Activated T-cell treated with anti-CD3 and anti-CD28 coated beads, Interleukin-2, amount 50 U/mL, for 24 hours (primary cell): ENCODE data around the gene HGD.
"Not testable (repeated sequence)": the region's sequence is repeated elsewhere in the genome, so short reads cannot be mapped to it uniquely, and the experiment has no call there.

ENCODE experiments used
- DNase-seq: peaks from one replicate; pipeline ENCODE4 v3.0.0-alpha.2; 2020
- H3K27ac Mint-ChIP-seq: 2 replicates; pipeline ENCODE4 v1.8.0; 2020; ENCODE audit warnings: mild to moderate bottlenecking, mixed read lengths
- H3K27me3 Mint-ChIP-seq: 2 replicates; pipeline ENCODE4 v1.8.0; 2020; ENCODE audit warnings: mixed read lengths
- H3K36me3 Mint-ChIP-seq: 2 replicates; pipeline ENCODE4 v1.8.0; 2020; ENCODE audit warnings: low read depth, mixed read lengths
- H3K4me1 Mint-ChIP-seq: 2 replicates; pipeline ENCODE4 v1.8.0; 2020; ENCODE audit warnings: low read depth, mixed read lengths
- H3K4me3 Mint-ChIP-seq: 2 replicates; pipeline ENCODE4 v1.8.0; 2020; ENCODE audit warnings: mild to moderate bottlenecking, moderate library complexity, mixed read lengths
- H3K9me3 Mint-ChIP-seq: 2 replicates; pipeline ENCODE4 v1.8.0; 2020; ENCODE audit warnings: mixed read lengths

HGD gene

DNA sequence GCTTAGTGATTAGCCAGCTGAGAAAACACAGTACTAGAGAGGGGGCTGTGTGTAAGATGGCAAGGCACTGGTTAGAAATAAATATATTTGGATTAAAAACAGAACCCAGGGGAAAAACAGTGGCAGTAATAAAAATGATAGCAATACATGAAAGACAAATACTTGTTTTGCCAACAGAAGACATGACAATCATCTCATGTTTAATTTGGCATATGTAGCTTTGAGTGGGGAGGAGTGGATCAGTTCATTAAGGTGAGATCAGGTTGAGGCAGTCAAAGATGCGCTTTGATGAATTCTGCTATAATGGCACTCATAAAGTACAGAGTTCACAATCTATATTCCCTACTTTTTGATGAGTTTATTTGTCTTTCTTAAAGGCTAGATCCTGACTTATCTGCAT lies 3.4 kb upstream of the HGD start:
- no peak overlapping the region for H3K4me3 Mint-ChIP-seq

GRCh38 chr3:120684896-120685295 lies 2.9 kb upstream of the HGD start:
- Mint-ChIP-seq H3K9me3 (no peaks in the 10 kb centered on the region), H3K27ac (no peak overlapping the region), H3K36me3 (peaks cover 25% of the 10 kb centered on the region), H3K27me3 (no peaks in the 10 kb centered on the region), H3K4me1 (no peaks in the 10 kb centered on the region), H3K4me3 (no peak overlapping the region)
- no peak for DNase-seq

More for the DNA sequence above, 3.4 kb upstream of the HGD start:
- no peaks in the 10 kb centered on the region for H3K27me3 Mint-ChIP-seq
- H3K9me3 Mint-ChIP-seq = no peaks in the 10 kb centered on the region
- no peaks in the 10 kb centered on the region for H3K4me1 Mint-ChIP-seq
- H3K36me3 Mint-ChIP-seq = peaks cover 26% of the 10 kb centered on the region
- no peak overlapping the region for H3K27ac Mint-ChIP-seq
- DNase-seq = no peak

DNA sequence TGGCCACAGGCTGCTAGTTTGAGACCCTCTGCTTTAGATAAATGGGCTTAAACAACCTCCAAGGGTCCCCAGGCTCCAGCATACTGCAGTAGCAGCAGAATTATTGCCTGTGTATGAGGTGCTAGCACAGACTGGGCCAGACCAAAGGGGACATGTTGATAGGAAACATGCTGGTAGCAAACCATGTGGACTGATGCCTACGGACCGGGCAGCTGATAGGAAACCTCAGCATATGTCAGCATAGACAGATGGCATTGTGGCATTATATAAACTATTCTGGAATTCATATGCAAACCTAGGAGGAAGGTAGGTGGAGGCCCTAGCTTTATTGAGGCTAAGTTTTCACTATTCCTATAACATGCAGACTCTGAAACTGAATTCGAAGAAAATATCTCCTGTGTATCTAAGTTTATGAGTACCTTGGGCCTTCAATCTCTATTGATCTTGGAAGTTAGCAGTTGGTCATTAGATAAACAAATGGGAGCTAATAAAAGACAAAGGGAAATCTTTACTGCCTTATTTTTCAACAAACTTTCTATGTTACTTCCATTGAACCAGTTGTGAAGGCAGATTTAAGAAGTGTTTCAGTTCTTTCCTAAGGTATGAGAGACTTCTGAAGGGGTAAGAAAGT lies 1.7 kb upstream of the HGD start:
- Mint-ChIP-seq H3K36me3 (peaks cover 16% of the 10 kb centered on the region), H3K4me1 (no peaks in the 10 kb centered on the region), H3K27ac (no peak overlapping the region), H3K27me3 (no peaks in the 10 kb centered on the region), H3K4me3 (no peak overlapping the region), H3K9me3 (no peaks in the 10 kb centered on the region)
- no peak for DNase-seq

- Mint-ChIP-seq H3K27ac (no peak overlapping the region), H3K9me3 (no peaks in the 10 kb centered on the region), H3K27me3 (no peaks in the 10 kb centered on the region), H3K36me3 (peaks cover 12% of the 10 kb centered on the region), H3K4me3 (no peak overlapping the region), H3K4me1 (peaks cover 3% of the 10 kb centered on the region)
- no peak for DNase-seq
Observed at GRCh38 chr3:120683213-120683612, 1.2 kb upstream of the HGD start.

GRCh38 chr3:120681506-120682038 lies 467 bp downstream of the HGD start:
- DNase-seq = no peak
- peaks cover 10% of the 10 kb centered on the region for H3K36me3 Mint-ChIP-seq
- H3K4me1 Mint-ChIP-seq = peaks cover 3% of the 10 kb centered on the region
- peaks cover 3% of the 10 kb centered on the region for H3K27me3 Mint-ChIP-seq
- H3K4me3 Mint-ChIP-seq = no peak overlapping the region
- peaks cover 6% of the 10 kb centered on the region for H3K9me3 Mint-ChIP-seq
- H3K27ac Mint-ChIP-seq = no peak overlapping the region

DNA sequence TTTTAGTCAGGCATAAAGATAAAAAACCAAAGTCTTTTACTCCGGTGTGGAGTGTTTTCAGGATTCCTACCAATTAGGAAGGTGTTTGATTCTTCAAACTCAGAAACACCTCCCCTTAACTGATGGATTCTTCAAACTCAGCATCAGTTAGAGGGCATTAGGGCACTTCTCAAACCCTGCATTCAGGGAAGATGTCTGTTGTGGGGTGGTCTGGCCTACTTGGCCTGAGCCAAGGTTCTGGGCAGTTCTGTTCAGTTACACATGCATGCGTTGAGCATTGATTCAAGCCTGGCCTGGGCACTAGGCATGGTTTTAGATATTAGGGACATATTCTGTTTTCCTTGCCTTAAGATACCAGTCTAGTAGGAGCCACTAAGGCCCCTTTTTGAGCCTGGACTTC lies 1.0 kb downstream of the HGD start:
- Mint-ChIP-seq H3K27ac (no peak overlapping the region), H3K9me3 (peaks cover 8% of the 10 kb centered on the region), H3K4me3 (no peak overlapping the region), H3K27me3 (peaks cover 3% of the 10 kb centered on the region), H3K36me3 (peaks cover 6% of the 10 kb centered on the region), H3K4me1 (peaks cover 3% of the 10 kb centered on the region)
- DNase-seq = no peak

GRCh38 chr3:120680193-120680894 lies 1.7 kb downstream of the HGD start:
- peaks cover 5% of the 10 kb centered on the region for H3K36me3 Mint-ChIP-seq
- H3K27me3 Mint-ChIP-seq = peaks cover 3% of the 10 kb centered on the region
- no peak for DNase-seq
- H3K4me3 Mint-ChIP-seq = no peak overlapping the region
- H3K4me1 Mint-ChIP-seq = peaks cover 3% of the 10 kb centered on the region
- no peak overlapping the region for H3K27ac Mint-ChIP-seq
- H3K9me3 Mint-ChIP-seq = peaks cover 8% of the 10 kb centered on the region

DNA sequence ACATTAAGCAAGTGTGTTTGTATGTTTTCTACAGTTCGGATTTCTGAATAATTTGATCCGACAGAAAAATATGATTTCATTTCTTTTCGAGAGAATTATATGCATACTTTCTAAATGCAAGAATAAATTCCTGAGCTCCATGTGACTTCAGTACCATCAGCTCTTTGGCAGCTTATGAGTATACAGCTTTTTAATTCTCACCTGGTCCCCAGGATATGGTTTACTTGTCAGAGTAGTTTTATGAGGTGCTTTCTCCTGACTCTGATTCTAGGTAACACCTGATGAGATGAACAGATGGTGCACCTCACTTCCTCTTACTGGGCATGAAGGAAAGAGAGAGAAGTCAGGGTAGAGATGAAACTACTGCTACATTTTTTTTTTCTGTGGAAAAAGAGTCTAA lies 3.1 kb downstream of the HGD start:
- DNase-seq = no peak
- Mint-ChIP-seq H3K9me3 (peaks cover 8% of the 10 kb centered on the region), H3K4me1 (peaks cover 3% of the 10 kb centered on the region), H3K27ac (no peak overlapping the region), H3K27me3 (peaks cover 3% of the 10 kb centered on the region), H3K4me3 (no peak overlapping the region), H3K36me3 (peaks cover 5% of the 10 kb centered on the region)

DNA sequence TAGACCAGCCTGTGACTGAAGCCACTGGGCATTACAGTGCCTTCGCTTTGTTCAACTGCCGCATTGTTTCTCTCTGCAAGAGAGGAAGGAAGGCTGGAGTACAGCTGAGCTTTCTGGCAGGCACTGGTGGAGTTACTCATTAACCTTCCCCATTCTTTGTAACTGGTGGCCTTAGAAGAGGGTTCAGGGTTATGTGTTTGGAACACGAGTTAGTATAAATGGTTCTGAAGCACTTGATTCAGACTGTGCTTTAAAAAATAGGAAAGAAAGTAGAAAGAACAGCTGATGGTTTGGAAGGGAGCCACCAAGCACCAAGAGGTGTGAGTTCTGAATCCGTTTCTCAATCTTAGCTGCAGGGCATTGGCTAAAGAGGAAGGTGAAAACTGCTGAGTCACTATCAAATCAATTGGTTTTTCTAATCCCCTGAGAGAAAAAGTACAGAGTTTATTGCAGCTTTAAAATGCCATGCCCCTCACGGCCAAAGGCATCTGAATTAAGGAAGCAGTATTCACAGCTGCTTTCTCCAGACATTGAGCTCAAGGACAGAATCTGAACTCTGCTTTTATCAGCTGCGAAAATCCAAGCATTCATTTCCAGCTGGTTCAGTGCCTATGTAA lies 3.6 kb downstream of the HGD start:
- Mint-ChIP-seq H3K4me1 (peaks cover 3% of the 10 kb centered on the region), H3K9me3 (peaks cover 8% of the 10 kb centered on the region), H3K4me3 (no peak overlapping the region), H3K27ac (no peak overlapping the region), H3K36me3 (peaks cover 5% of the 10 kb centered on the region), H3K27me3 (peaks cover 3% of the 10 kb centered on the region)
- no peak for DNase-seq

- not testable (repeated sequence) for H3K4me1 Mint-ChIP-seq, H3K27me3 Mint-ChIP-seq, H3K9me3 Mint-ChIP-seq, H3K27ac Mint-ChIP-seq, DNase-seq, H3K36me3 Mint-ChIP-seq, H3K4me3 Mint-ChIP-seq
Observed at GRCh38 chr3:120677193-120677592, 4.8 kb downstream of the HGD start.

GRCh38 chr3:120673116-120673515 lies 8.9 kb downstream of the HGD start:
- no peak for DNase-seq
- peaks cover 8% of the 10 kb centered on the region for H3K9me3 Mint-ChIP-seq
- peaks cover 3% of the 10 kb centered on the region for H3K27me3 Mint-ChIP-seq
- no peak overlapping the region for H3K27ac Mint-ChIP-seq
- no peak overlapping the region for H3K4me3 Mint-ChIP-seq
- peaks cover 5% of the 10 kb centered on the region for H3K36me3 Mint-ChIP-seq
- no peaks in the 10 kb centered on the region for H3K4me1 Mint-ChIP-seq

DNA sequence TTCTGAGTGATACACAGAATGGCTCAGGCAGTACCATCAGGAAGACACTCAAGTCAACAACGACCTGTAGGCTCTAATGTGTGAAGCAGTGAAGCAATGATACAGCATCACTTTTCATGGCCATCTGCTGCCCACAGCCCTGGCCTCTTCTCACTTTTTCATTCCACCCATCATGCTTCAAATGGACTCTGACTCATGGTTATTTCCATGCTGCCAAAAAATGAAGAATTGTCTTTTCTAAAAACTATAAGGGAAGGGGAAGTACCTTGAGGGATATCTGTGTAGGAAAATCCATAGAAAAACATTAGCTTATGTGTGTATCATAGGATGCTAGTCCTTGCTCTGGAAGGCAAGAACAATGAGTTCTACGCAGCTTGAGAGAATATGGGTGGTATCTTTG lies 11.5 kb downstream of the HGD start:
- Mint-ChIP-seq H3K27me3 (no peaks in the 10 kb centered on the region), H3K27ac (no peak overlapping the region), H3K4me1 (no peaks in the 10 kb centered on the region), H3K9me3 (no peaks in the 10 kb centered on the region), H3K4me3 (no peak overlapping the region), H3K36me3 (no peaks in the 10 kb centered on the region)
- no peak for DNase-seq

DNA sequence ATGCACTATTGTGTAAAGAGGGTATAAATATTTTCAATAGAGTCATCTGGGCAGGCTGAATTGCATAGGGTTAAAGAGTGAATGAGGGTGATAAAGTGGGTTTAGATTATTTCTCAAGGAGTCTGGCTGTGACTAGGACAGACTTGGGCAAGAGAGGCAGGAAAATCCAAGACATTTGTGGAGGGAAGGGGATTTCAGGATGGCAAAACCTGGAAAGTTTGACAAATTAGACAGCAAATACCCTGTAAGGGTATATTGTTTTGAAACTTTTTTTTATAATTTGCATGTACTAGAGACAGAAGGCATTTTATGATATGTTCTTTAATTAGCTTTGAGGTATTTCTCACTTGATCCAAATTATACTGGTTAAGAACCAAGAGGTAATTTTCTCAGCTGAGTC lies 17.1 kb downstream of the HGD start:
- no peak overlapping the region for H3K4me3 Mint-ChIP-seq
- no peak for DNase-seq
- H3K4me1 Mint-ChIP-seq = no peaks in the 10 kb centered on the region
- H3K9me3 Mint-ChIP-seq = no peaks in the 10 kb centered on the region
- no peaks in the 10 kb centered on the region for H3K27me3 Mint-ChIP-seq
- no peak overlapping the region for H3K27ac Mint-ChIP-seq
- no peaks in the 10 kb centered on the region for H3K36me3 Mint-ChIP-seq

DNA sequence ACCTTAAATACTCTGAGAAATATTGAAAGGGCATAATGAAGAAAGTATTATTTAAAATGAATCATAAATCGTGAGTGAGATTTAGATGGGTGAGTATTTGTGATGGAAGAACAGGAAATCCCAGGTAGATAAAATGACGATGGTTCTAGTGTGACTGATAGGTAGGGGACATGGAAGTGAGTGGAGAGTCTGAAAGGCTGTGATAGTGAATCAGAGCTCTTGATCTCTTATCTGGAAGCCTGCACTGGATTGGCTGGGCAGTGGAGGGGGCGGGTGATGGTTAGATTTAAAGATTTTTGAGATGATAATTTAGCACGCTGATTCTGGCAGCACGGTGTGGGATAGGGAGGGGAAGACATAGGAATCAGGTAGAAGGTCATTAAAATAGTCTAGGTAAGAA lies 20.1 kb downstream of the HGD start:
- no peak overlapping the region for H3K4me3 Mint-ChIP-seq
- H3K27me3 Mint-ChIP-seq = no peaks in the 10 kb centered on the region
- DNase-seq = no peak
- H3K27ac Mint-ChIP-seq = no peak overlapping the region
- no peaks in the 10 kb centered on the region for H3K4me1 Mint-ChIP-seq
- no peaks in the 10 kb centered on the region for H3K9me3 Mint-ChIP-seq
- no peaks in the 10 kb centered on the region for H3K36me3 Mint-ChIP-seq
